WI38 (cell line): ENCODE data around the gene KLHDC7B.

Source experiments
- H3K4me3 ChIP-seq: 2 replicates; pipeline ENCODE4 v1.5.1; 2011; ENCODE audit warnings: low read depth, mild to moderate bottlenecking, control low read depth, low read length
- TF ChIP-seq, protein P1 (sequence below): IDR thresholded peaks from 2 replicates; pipeline ENCODE4 v1.5.1; 2012; ENCODE audit warnings: low read depth, mild to moderate bottlenecking, control low read depth, low read length

Gene KLHDC7B

GRCh38 chr22:50548040-50548920 lies 2.6 kb downstream of the KLHDC7B start:
- TF ChIP-seq, protein P1, sequence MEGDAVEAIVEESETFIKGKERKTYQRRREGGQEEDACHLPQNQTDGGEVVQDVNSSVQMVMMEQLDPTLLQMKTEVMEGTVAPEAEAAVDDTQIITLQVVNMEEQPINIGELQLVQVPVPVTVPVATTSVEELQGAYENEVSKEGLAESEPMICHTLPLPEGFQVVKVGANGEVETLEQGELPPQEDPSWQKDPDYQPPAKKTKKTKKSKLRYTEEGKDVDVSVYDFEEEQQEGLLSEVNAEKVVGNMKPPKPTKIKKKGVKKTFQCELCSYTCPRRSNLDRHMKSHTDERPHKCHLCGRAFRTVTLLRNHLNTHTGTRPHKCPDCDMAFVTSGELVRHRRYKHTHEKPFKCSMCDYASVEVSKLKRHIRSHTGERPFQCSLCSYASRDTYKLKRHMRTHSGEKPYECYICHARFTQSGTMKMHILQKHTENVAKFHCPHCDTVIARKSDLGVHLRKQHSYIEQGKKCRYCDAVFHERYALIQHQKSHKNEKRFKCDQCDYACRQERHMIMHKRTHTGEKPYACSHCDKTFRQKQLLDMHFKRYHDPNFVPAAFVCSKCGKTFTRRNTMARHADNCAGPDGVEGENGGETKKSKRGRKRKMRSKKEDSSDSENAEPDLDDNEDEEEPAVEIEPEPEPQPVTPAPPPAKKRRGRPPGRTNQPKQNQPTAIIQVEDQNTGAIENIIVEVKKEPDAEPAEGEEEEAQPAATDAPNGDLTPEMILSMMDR, result no peak
- no peak overlapping the region for H3K4me3 ChIP-seq

GRCh38 chr22:50548921-50549790 lies 3.5 kb downstream of the KLHDC7B start:
- TF ChIP-seq, protein P1, result no peak
- H3K4me3 ChIP-seq, result no peak overlapping the region

DNA sequence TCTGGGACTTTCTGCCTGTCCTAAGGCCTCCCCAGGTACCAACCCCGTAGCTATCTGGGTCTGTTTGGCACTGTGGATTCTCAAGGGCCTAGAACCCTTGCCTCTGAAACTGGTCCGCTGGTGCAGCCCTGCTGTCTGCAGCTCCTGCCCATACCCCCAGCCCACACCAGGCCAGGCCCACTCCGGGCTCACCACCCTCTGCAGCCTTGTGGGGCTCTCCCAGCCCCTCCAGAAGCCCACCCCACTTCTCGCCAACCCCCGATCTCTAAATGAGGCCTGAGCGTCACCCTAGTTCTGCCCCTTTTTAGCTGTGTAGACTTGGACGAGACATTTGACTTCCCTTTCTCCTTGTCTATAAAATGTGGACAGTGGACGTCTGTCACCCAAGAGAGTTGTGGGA lies 4.7 kb downstream of the KLHDC7B start:
- TF ChIP-seq, protein P1, result no peak

DNA sequence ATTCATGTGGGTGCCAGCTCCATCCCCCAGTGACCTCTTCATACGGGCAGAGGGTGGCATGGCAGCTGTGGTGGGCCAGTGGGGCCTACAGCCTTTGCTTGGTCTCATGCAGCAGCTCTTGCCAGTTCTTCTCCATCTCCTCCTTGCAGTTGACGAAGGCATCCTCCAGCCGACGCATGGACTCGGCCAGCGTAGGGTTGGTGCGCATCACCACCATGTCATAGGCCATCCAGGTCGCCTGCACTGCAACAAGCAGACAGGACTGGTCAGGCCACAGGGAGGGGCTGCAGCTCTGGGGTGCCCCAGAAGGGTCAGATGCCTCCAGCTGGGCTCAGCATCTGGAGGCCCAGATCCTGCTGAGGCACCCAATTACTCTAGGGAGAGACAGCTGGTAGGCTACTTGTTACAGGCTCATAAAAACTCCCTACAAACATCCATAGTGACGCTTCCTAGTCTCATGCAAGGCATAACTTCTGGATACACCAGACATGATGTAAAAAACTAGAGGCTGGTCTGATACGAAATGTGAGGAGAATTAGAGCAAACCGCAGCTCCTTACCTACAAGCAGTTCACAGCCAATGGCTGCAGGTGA lies 5.6 kb downstream of the KLHDC7B start:
- H3K4me3 ChIP-seq, result no peak overlapping the region
- TF ChIP-seq, protein P1, result no peak

More for the DNA sequence above, 4.7 kb downstream of the KLHDC7B start:
- H3K4me3 ChIP-seq, result no peak overlapping the region

DNA sequence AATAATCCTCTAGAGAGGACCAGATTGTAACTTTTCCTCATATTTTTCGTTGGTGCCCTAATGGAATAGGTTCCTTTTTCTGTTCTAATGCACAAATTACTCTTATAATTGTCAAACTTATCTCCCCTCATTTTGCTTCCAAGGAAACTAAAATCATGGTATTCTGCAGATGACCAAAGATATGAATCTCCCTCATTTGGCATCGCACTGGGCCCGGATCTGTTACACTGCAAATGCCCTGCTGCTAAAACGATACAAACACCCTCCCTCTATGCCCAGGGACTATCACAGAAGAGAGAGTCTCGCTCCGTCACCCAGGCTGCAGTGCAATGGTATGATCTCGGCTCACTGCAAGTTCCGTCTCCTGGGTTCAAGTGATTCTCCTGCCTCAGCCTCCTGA lies 7.6 kb downstream of the KLHDC7B start:
- no peak overlapping the region for H3K4me3 ChIP-seq
- TF ChIP-seq, protein P1, result no peak

DNA sequence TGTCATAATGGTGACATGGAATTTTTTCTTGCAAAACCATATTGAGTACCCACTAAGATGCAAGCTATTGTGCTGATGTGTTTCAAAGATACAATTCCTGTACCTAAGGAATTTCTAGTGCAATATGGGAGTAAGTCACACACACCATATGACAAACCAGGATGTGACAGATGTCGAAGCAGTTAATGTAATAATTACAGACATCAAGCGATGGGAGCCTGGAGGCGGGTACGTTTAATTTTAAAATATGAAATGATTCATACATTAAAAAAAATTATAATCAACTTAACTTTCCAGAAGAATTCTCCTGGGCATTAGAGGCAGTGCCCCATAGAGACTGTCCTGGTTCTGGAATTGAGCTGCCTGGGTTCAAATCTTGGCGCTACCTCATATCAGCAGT lies 11.0 kb downstream of the KLHDC7B start:
- TF ChIP-seq, protein P1, result no peak
- no peak overlapping the region for H3K4me3 ChIP-seq

GRCh38 chr22:50560034-50560433 lies 14.3 kb downstream of the KLHDC7B start:
- no peak overlapping the region for H3K4me3 ChIP-seq
- TF ChIP-seq, protein P1, result no peak
